ENCODE results near the gene CLEC4M.
A peak's percentile ranks its signal among the peaks of the same experiment; 100 is the strongest.

The CLEC4M gene

GRCh38 chr19:7779631-7780486 lies 16.8 kb downstream of the CLEC4M start:
- H3K27me3 ChIP-seq (ENCODE audit: insufficient read depth, low read length) = peaks cover 30% of the 10 kb centered on the region
- H3K9ac ChIP-seq (ENCODE audit: low read depth, low read length) = no peak overlapping the region
- no peaks in the 10 kb centered on the region for H3K36me3 ChIP-seq (ENCODE audit: insufficient read depth, low read depth, low read length)
- no peak overlapping the region for H3K27ac ChIP-seq (ENCODE audit: low read length)
- no peaks in the 10 kb centered on the region for H3K4me1 ChIP-seq (ENCODE audit: insufficient read depth, low read length)
- peaks cover 3% of the 10 kb centered on the region; the same call in 1 of the 2 replicates for H3K9me3 ChIP-seq (ENCODE audit: insufficient read depth, low read depth, low read length)
- no peak overlapping the region for H3K4me3 ChIP-seq (ENCODE audit: low read length)

GRCh38 chr19:7781157-7781556 lies 18.1 kb downstream of the CLEC4M start:
- peaks cover 33% of the 10 kb centered on the region for H3K27me3 ChIP-seq (ENCODE audit: insufficient read depth, low read length)
- no peaks in the 10 kb centered on the region for H3K36me3 ChIP-seq (ENCODE audit: insufficient read depth, low read depth, low read length)

GRCh38 chr19:7783991-7784423 lies 21.0 kb downstream of the CLEC4M start:
- Histone ChIP-seq H3K4me1 (ENCODE audit: insufficient read depth, low read length) (no peaks in the 10 kb centered on the region; the same call in 1 of the 2 replicates), H3K9me3 (ENCODE audit: insufficient read depth, low read depth, low read length) (peaks cover 3% of the 10 kb centered on the region; the same call in 1 of the 2 replicates), H3K36me3 (ENCODE audit: insufficient read depth, low read depth, low read length) (no peaks in the 10 kb centered on the region), H3K4me3 (ENCODE audit: low read length) (no peak overlapping the region), H3K9ac (ENCODE audit: low read depth, low read length) (no peak overlapping the region), H3K27me3 (ENCODE audit: insufficient read depth, low read length) (peaks cover 61% of the 10 kb centered on the region), H3K27ac (ENCODE audit: low read length) (no peak overlapping the region)

More at GRCh38 chr19:7781157-7781556, 18.1 kb downstream of the CLEC4M start:
- Histone ChIP-seq H3K9me3 (ENCODE audit: insufficient read depth, low read depth, low read length) (peaks cover 3% of the 10 kb centered on the region; the same call in 1 of the 2 replicates), H3K4me3 (ENCODE audit: low read length) (no peak overlapping the region), H3K27ac (ENCODE audit: low read length) (no peak overlapping the region), H3K9ac (ENCODE audit: low read depth, low read length) (no peak overlapping the region), H3K4me1 (ENCODE audit: insufficient read depth, low read length) (no peaks in the 10 kb centered on the region)

- no peak overlapping the region for H3K4me3 ChIP-seq (ENCODE audit: low read length)
- H3K4me1 ChIP-seq (ENCODE audit: insufficient read depth, low read length) = no peaks in the 10 kb centered on the region; the same call in 1 of the 2 replicates
- peaks cover 70% of the 10 kb centered on the region for H3K27me3 ChIP-seq (ENCODE audit: insufficient read depth, low read length)
- no peaks in the 10 kb centered on the region for H3K9me3 ChIP-seq (ENCODE audit: insufficient read depth, low read depth, low read length)
- no peak overlapping the region for H3K9ac ChIP-seq (ENCODE audit: low read depth, low read length)
- no peak overlapping the region for H3K27ac ChIP-seq (ENCODE audit: low read length)
- H3K36me3 ChIP-seq (ENCODE audit: insufficient read depth, low read depth, low read length) = no peaks in the 10 kb centered on the region
Measured at GRCh38 chr19:7784856-7785255, 21.8 kb downstream of the CLEC4M start.

GRCh38 chr19:7787141-7787540 lies 24.1 kb downstream of the CLEC4M start:
- Histone ChIP-seq H3K4me1 (ENCODE audit: insufficient read depth, low read length) (no peaks in the 10 kb centered on the region; the same call in 1 of the 2 replicates), H3K36me3 (ENCODE audit: insufficient read depth, low read depth, low read length) (no peaks in the 10 kb centered on the region), H3K4me3 (ENCODE audit: low read length) (peak overlapping the region; percentile 67; the same call in 1 of the 2 replicates), H3K9me3 (ENCODE audit: insufficient read depth, low read depth, low read length) (no peaks in the 10 kb centered on the region), H3K27ac (ENCODE audit: low read length) (no peak overlapping the region), H3K9ac (ENCODE audit: low read depth, low read length) (no peak overlapping the region), H3K27me3 (ENCODE audit: insufficient read depth, low read length) (peaks cover 77% of the 10 kb centered on the region)

- Histone ChIP-seq H3K27me3 (ENCODE audit: insufficient read depth, low read length) (peaks cover 73% of the 10 kb centered on the region), H3K4me3 (ENCODE audit: low read length) (peak overlapping the region; percentile 67; the same call in 1 of the 2 replicates), H3K9me3 (ENCODE audit: insufficient read depth, low read depth, low read length) (no peaks in the 10 kb centered on the region), H3K4me1 (ENCODE audit: insufficient read depth, low read length) (no peaks in the 10 kb centered on the region; the same call in 1 of the 2 replicates), H3K36me3 (ENCODE audit: insufficient read depth, low read depth, low read length) (no peaks in the 10 kb centered on the region), H3K27ac (ENCODE audit: low read length) (no peak overlapping the region), H3K9ac (ENCODE audit: low read depth, low read length) (no peak overlapping the region)
Measured at GRCh38 chr19:7787602-7788177, 24.6 kb downstream of the CLEC4M start.

GRCh38 chr19:7788178-7788932 lies 25.3 kb downstream of the CLEC4M start:
- H3K27ac ChIP-seq (ENCODE audit: low read length) = no peak overlapping the region
- H3K9me3 ChIP-seq (ENCODE audit: insufficient read depth, low read depth, low read length) = no peaks in the 10 kb centered on the region
- no peaks in the 10 kb centered on the region for H3K36me3 ChIP-seq (ENCODE audit: insufficient read depth, low read depth, low read length)
- H3K9ac ChIP-seq (ENCODE audit: low read depth, low read length) = no peak overlapping the region
- peaks cover 67% of the 10 kb centered on the region for H3K27me3 ChIP-seq (ENCODE audit: insufficient read depth, low read length)
- peak overlapping the region; percentile 67; the same call in 1 of the 2 replicates for H3K4me3 ChIP-seq (ENCODE audit: low read length)
- no peaks in the 10 kb centered on the region; the same call in 1 of the 2 replicates for H3K4me1 ChIP-seq (ENCODE audit: insufficient read depth, low read length)

GRCh38 chr19:7788933-7789323 lies 25.9 kb downstream of the CLEC4M start:
- H3K27me3 ChIP-seq (ENCODE audit: insufficient read depth, low read length) = peaks cover 61% of the 10 kb centered on the region
- H3K9ac ChIP-seq (ENCODE audit: low read depth, low read length) = no peak overlapping the region
- H3K4me3 ChIP-seq (ENCODE audit: low read length) = peak overlapping the region; percentile 67
- no peak overlapping the region for H3K27ac ChIP-seq (ENCODE audit: low read length)
- no peaks in the 10 kb centered on the region; the same call in 1 of the 2 replicates for H3K4me1 ChIP-seq (ENCODE audit: insufficient read depth, low read length)
- H3K9me3 ChIP-seq (ENCODE audit: insufficient read depth, low read depth, low read length) = no peaks in the 10 kb centered on the region
- no peaks in the 10 kb centered on the region for H3K36me3 ChIP-seq (ENCODE audit: insufficient read depth, low read depth, low read length)

GRCh38 chr19:7789447-7789846 lies 26.4 kb downstream of the CLEC4M start:
- Histone ChIP-seq H3K27me3 (ENCODE audit: insufficient read depth, low read length) (peaks cover 56% of the 10 kb centered on the region), H3K9ac (ENCODE audit: low read depth, low read length) (no peak overlapping the region), H3K36me3 (ENCODE audit: insufficient read depth, low read depth, low read length) (no peaks in the 10 kb centered on the region), H3K27ac (ENCODE audit: low read length) (no peak overlapping the region), H3K9me3 (ENCODE audit: insufficient read depth, low read depth, low read length) (no peaks in the 10 kb centered on the region), H3K4me1 (ENCODE audit: insufficient read depth, low read length) (no peaks in the 10 kb centered on the region; the same call in 1 of the 2 replicates), H3K4me3 (ENCODE audit: low read length) (peak overlapping the region; percentile 67)

- no peak overlapping the region for H3K9ac ChIP-seq (ENCODE audit: low read depth, low read length)
- H3K4me1 ChIP-seq (ENCODE audit: insufficient read depth, low read length) = no peaks in the 10 kb centered on the region; the same call in 1 of the 2 replicates
- H3K27me3 ChIP-seq (ENCODE audit: insufficient read depth, low read length) = peaks cover 48% of the 10 kb centered on the region
- no peaks in the 10 kb centered on the region for H3K36me3 ChIP-seq (ENCODE audit: insufficient read depth, low read depth, low read length)
- no peak overlapping the region for H3K4me3 ChIP-seq (ENCODE audit: low read length)
- no peaks in the 10 kb centered on the region for H3K9me3 ChIP-seq (ENCODE audit: insufficient read depth, low read depth, low read length)
- no peak overlapping the region for H3K27ac ChIP-seq (ENCODE audit: low read length)
Measured at GRCh38 chr19:7790416-7790815, 27.4 kb downstream of the CLEC4M start.

- Histone ChIP-seq H3K36me3 (ENCODE audit: insufficient read depth, low read depth, low read length) (no peaks in the 10 kb centered on the region), H3K9me3 (ENCODE audit: insufficient read depth, low read depth, low read length) (no peaks in the 10 kb centered on the region), H3K4me1 (ENCODE audit: insufficient read depth, low read length) (no peaks in the 10 kb centered on the region; the same call in none of the 2 replicates), H3K9ac (ENCODE audit: low read depth, low read length) (no peak overlapping the region), H3K27me3 (ENCODE audit: insufficient read depth, low read length) (peaks cover 38% of the 10 kb centered on the region), H3K27ac (ENCODE audit: low read length) (no peak overlapping the region), H3K4me3 (ENCODE audit: low read length) (no peak overlapping the region)
Measured at GRCh38 chr19:7792281-7792680, 29.2 kb downstream of the CLEC4M start.
